SK-N-SH (cell line): ENCODE data around the gene ENTHD1.

ENCODE experiments used
- CTCF ChIP-seq: fragments of 200-600 bp; sonication (generic); IDR thresholded peaks from 2 replicates; pipeline ENCODE4 v1.6.1; 2017; ENCODE audit warnings: antibody characterized with exemption, mild to moderate bottlenecking, moderate library complexity
- NRF1 ChIP-seq: IDR thresholded peaks from 2 replicates; pipeline ENCODE4 v1.6.1; 2012; ENCODE audit warnings: low read depth, mild to moderate bottlenecking, low read length
- POLR2AphosphoS5 ChIP-seq: IDR thresholded peaks from 2 replicates; pipeline ENCODE4 v1.6.1; 2012; ENCODE audit warnings: low read depth, low read length
- RXRA ChIP-seq: IDR thresholded peaks from 2 replicates; pipeline ENCODE4 v1.4.0; 2012; ENCODE audit warnings: low read depth, mild to moderate bottlenecking, borderline replicate concordance
- TAF1 ChIP-seq: IDR thresholded peaks from 2 replicates; pipeline ENCODE4 v1.6.1; 2012; ENCODE audit warnings: low read depth, mild to moderate bottlenecking, low read length, moderate library complexity, borderline replicate concordance

DNA sequence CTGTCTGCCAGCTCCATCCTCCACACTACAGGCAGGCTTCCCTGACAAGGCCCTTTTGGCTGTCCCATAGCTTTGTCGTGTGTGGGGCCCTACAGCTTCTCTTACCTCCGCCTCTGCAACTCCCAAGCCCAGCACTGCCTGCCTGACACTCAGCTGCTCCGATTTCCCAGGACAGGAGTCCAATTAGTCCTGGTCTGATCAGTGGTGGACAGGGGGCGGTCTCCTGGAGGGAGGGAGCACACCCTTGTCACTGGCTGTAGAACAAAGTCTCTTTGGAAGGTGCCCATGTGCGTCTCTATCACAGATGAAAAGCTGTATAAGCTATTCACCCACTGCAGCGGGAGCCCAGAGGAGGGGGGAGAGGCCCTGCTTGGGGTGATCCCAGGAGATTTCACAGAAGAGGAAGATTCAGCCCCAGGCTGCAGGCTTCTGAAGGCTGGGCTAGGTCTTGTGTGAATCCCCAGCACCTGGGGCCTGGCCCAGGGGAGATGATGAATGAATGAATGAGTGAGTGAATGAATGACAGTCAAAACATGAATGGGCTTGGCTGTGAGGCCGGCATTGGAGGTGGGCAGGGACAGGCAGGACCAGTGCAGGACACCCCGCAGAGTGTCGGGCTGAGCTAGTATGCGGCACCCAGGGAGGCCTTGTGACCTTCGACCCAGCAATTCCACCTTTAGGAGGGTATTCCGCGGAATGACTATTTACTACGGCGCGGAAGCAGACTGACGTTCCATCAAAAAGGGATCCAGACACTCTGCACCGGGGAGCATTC lies 180.6 kb downstream of the ENTHD1 start:
- TF ChIP-seq CTCF (no peak), NRF1 (no peak), TAF1 (no peak), POLR2AphosphoS5 (no peak), RXRA (no peak)
